Upper lobe of right lung (tissue), 1 donor: Measurements from ENCODE around the gene SLC13A1. TPM values are rescaled to one million over a fixed set of nuclear protein-coding genes. Genes with fewer than 3 reads are reported as not detected.
A peak's percentile ranks its signal among the peaks of the same experiment; 100 is the strongest.

ENCODE experiments used
- ATAC-seq: fragments of 200-7000 bp; cut with Tn5 transposase; one replicate; pipeline ENCODE4 v1.9.1; 2020; ENCODE audit warnings: mild to moderate bottlenecking, moderate library complexity
- DNase-seq: peaks from one replicate; pipeline ENCODE4 v3.0.0-alpha.2; 2020
- H3K27ac ChIP-seq: fragments of 200-600 bp; one replicate; pipeline ENCODE4 v1.8.0; 2022
- H3K27me3 ChIP-seq: fragments of 200-600 bp; one replicate; pipeline ENCODE4 v1.8.0; 2022; ENCODE audit warnings: mild to moderate bottlenecking
- H3K36me3 ChIP-seq: fragments of 200-600 bp; one replicate; pipeline ENCODE4 v1.8.0; 2022
- H3K4me1 ChIP-seq: fragments of 200-600 bp; one replicate; pipeline ENCODE4 v1.8.0; 2022
- H3K4me3 ChIP-seq: fragments of 200-600 bp; one replicate; pipeline ENCODE4 v1.8.0; 2022; ENCODE audit warnings: mild to moderate bottlenecking
- H3K9me3 ChIP-seq: fragments of 200-600 bp; one replicate; pipeline ENCODE4 v1.8.0; 2022
- CTCF ChIP-seq: fragments of 200-600 bp; IDR thresholded peaks from one replicate; pipeline ENCODE4 v1.8.0; 2022; ENCODE audit warnings: antibody characterized with exemption
- intact Hi-C: fragments of 100-400 bp; cut with DNase I; formaldehyde crosslinking; loops from one replicate; pipeline ENCODE4 v1.11.0; 2022
- total RNA-seq: library from RNA; stranded (reverse); fragmentation: NEBNext Ultra II Directional; extraction: Animal tissue kit (Norgen Biotek cat#: 25700); gene quantifications from one replicate; pipeline ENCODE4 v1.2.1, GENCODE V29; 2021
- donor health status: DM: no; HTN: yes; CAD: no; lungs with severe emphysema.

SLC13A1 gene
- total RNA-seq, 1 donor from 2014 or later = not detected

GRCh38 chr7:123170333-123171246, 29.2 kb downstream of the SLC13A1 start:
- Histone ChIP-seq H3K36me3 (no peaks in the 10 kb centered on the region), H3K4me1 (no peaks in the 10 kb centered on the region), H3K27me3 (no peaks in the 10 kb centered on the region), H3K9me3 (no peaks in the 10 kb centered on the region), H3K4me3 (no peak overlapping the region), H3K27ac (no peak overlapping the region)
- intact Hi-C loops = no loop called here
- DNase-seq = no peak
- no peak for ATAC-seq
- no peak for TF ChIP-seq CTCF

GRCh38 chr7:123169065-123169464, 30.7 kb downstream of the SLC13A1 start:
- no peak for ATAC-seq
- Histone ChIP-seq H3K4me3 (no peak overlapping the region), H3K27me3 (no peaks in the 10 kb centered on the region), H3K9me3 (no peaks in the 10 kb centered on the region), H3K27ac (no peak overlapping the region), H3K36me3 (no peaks in the 10 kb centered on the region), H3K4me1 (no peaks in the 10 kb centered on the region)
- no peak for DNase-seq
- no peak for TF ChIP-seq CTCF
- intact Hi-C loops = no loop called here

- ATAC-seq (no peak), DNase-seq (no peak)
- no peaks in the 10 kb centered on the region for H3K9me3 ChIP-seq
- no peak overlapping the region for H3K27ac ChIP-seq
- H3K4me1 ChIP-seq = no peaks in the 10 kb centered on the region
- no peaks in the 10 kb centered on the region for H3K36me3 ChIP-seq
- intact Hi-C loops = no loop called here
- no peaks in the 10 kb centered on the region for H3K27me3 ChIP-seq
- no peak for TF ChIP-seq CTCF
- no peak overlapping the region for H3K4me3 ChIP-seq
These were observed 42.2 kb downstream of the SLC13A1 start for GRCh38 chr7:123157606-123158005.

- H3K36me3 ChIP-seq = no peaks in the 10 kb centered on the region
- DNase-seq (no peak), ATAC-seq (no peak)
- H3K27me3 ChIP-seq = no peaks in the 10 kb centered on the region
- intact Hi-C loops = no loop called here
- no peak overlapping the region for H3K4me3 ChIP-seq
- no peaks in the 10 kb centered on the region for H3K4me1 ChIP-seq
- no peaks in the 10 kb centered on the region for H3K9me3 ChIP-seq
- no peak overlapping the region for H3K27ac ChIP-seq
- TF ChIP-seq CTCF = no peak
These were observed 44.2 kb downstream of the SLC13A1 start for GRCh38 chr7:123155571-123155970.

GRCh38 chr7:123154231-123154860, 45.4 kb downstream of the SLC13A1 start:
- Histone ChIP-seq H3K4me1 (no peaks in the 10 kb centered on the region), H3K27me3 (no peaks in the 10 kb centered on the region), H3K27ac (no peak overlapping the region), H3K36me3 (no peaks in the 10 kb centered on the region), H3K4me3 (no peak overlapping the region), H3K9me3 (no peaks in the 10 kb centered on the region)
- DNase-seq (no peak), ATAC-seq (peak; percentile 93)
- intact Hi-C loops = no loop called here
- peak; percentile 81 for TF ChIP-seq CTCF
